Upper lobe of left lung (tissue), 6 donors: ENCODE measurements around the gene RNASE8. TPM values are rescaled to one million over a fixed set of nuclear protein-coding genes. Genes with fewer than 3 reads are reported as not detected.
A peak's percentile ranks its signal among the peaks of the same experiment; 100 is the strongest.

Experiments
- ATAC-seq, 2 donors: fragments of 200-7000 bp; cut with Tn5 transposase; one replicate each; pipeline ENCODE4 v1.9.1; 2022; ENCODE audit warnings: mild to moderate bottlenecking in 2 of 2, moderate library complexity in 2 of 2; ENCODE audit not compliant: low FRiP score in 2 of 2
- DNase-seq, 2 donors: peaks; one replicate each; pipeline ENCODE4 v3.0.0-alpha.2; 2019 to 2020
- H3K27ac ChIP-seq, 4 donors: fragments of 200-600 bp; sonication (generic); one replicate each; pipeline ENCODE4 v1.5.1; 2016 to 2019
- H3K27me3 ChIP-seq, 4 donors: fragments of 200-600 bp; sonication (generic); one replicate each; pipeline ENCODE4 v1.5.1; 2017 to 2019
- H3K36me3 ChIP-seq, 4 donors: fragments of 200-600 bp; sonication (generic); one replicate each; pipeline ENCODE4 v1.5.1; 2016 to 2019
- H3K4me1 ChIP-seq, 4 donors: fragments of 200-600 bp; sonication (generic); one replicate each; pipeline ENCODE4 v1.5.1; 2018 to 2019
- H3K4me3 ChIP-seq, 4 donors: fragments of 200-600 bp; sonication (generic); one replicate each; pipeline ENCODE4 v1.5.1; 2017 to 2019; ENCODE audit warnings: mild to moderate bottlenecking in 2 of 4, moderate library complexity in 1 of 4
- H3K9me3 ChIP-seq, 4 donors: fragments of 200-600 bp; sonication (generic); one replicate each; pipeline ENCODE4 v1.5.1; 2018 to 2019
- CTCF ChIP-seq, 6 experiments: fragments of 450-650 bp in 4 of 6; fragments of 200-600 bp in 2 of 6; sonication (generic) in 2 of 6; IDR thresholded peaks; one replicate each; pipeline ENCODE4 v1.5.1; 2016 to 2019; ENCODE audit warnings: antibody characterized with exemption in 6 of 6
- EP300 ChIP-seq, 4 donors: sonication (generic); formaldehyde crosslinking; IDR thresholded peaks; one replicate each; pipeline ENCODE4 v1.5.1; 2017; ENCODE audit warnings: antibody characterized with exemption in 4 of 4, control low read depth in 2 of 4
- POLR2A ChIP-seq, 4 donors: fragments of 450-650 bp; IDR thresholded peaks; one replicate each; pipeline ENCODE4 v1.5.1; 2016 to 2017; ENCODE audit warnings: antibody characterized with exemption in 4 of 4, mild to moderate bottlenecking in 2 of 4
- POLR2AphosphoS5 ChIP-seq, 2 donors: sonication (generic); formaldehyde crosslinking; IDR thresholded peaks; one replicate each; pipeline ENCODE4 v1.5.1; 2017; ENCODE audit warnings: antibody characterized with exemption in 2 of 2
- WGBS, 2 donors: methylation state at CpG; one replicate each; pipeline ENCODE4 v1.1.5; 2017 to 2018; 5-methylcytosine and 5-hydroxymethylcytosine counted together
- total RNA-seq, 6 donors: library from RNA; depleted of rRNA in 4 of 6; stranded (reverse); fragments of >200 nt in 4 of 6; gene quantifications; one replicate each; pipeline versions ENCODE4 v1.1.0 to v1.2.1, GENCODE V29; 2016 to 2021
- donor health status: DM: no; HTN: no; CAD: no; lungs with moderate emphysema.
- donor health status: DM: no; HTN: yes; CAD: no; lungs with severe emphysema.

RNASE8 gene
- total RNA-seq, 6 donors from 2014 or later: not detected

- WGBS, 2 donors: 51 to 66% methylated on average over 9 of the region's 9 CpGs
- ATAC-seq (no peak), DNase-seq (no peak)
- Histone ChIP-seq H3K36me3 (peaks cover 6 to 50% (median 17%) of the 10 kb centered on the region in 4 donors), H3K4me1 (peaks cover 0 to 5% (median 5%) of the 10 kb centered on the region in 4 donors), H3K4me3 (no peak overlapping the region), H3K9me3 (no peaks in the 10 kb centered on the region), H3K27me3 (no peaks in the 10 kb centered on the region), H3K27ac (no peak overlapping the region)
- TF ChIP-seq EP300 (IDR thresholded peaks at IDR 0.05) (no peak), POLR2AphosphoS5 (IDR thresholded peaks at IDR 0.05) (no peak), POLR2A (IDR thresholded peaks at IDR 0.05) (no peak), CTCF (IDR thresholded peaks at IDR 0.05) (no peak)
These were observed 41.0 kb upstream of the RNASE8 start for GRCh38 chr14:21016413-21017190.

- H3K27ac ChIP-seq: no peak overlapping the region
- ATAC-seq: no peak
- no peaks in the 10 kb centered on the region for H3K27me3 ChIP-seq
- no peaks in the 10 kb centered on the region for H3K9me3 ChIP-seq
- DNase-seq: peak in 1 of 2 donors; percentile 39
- TF ChIP-seq CTCF (IDR thresholded peaks at IDR 0.05): no peak
- TF ChIP-seq EP300 (IDR thresholded peaks at IDR 0.05): no peak
- no peak for TF ChIP-seq POLR2AphosphoS5 (IDR thresholded peaks at IDR 0.05)
- TF ChIP-seq POLR2A (IDR thresholded peaks at IDR 0.05): no peak
- H3K4me1 ChIP-seq: peaks cover 5 to 9% (median 6%) of the 10 kb centered on the region in 4 donors
- H3K4me3 ChIP-seq: no peak overlapping the region
- 73 to 80% methylated on average over 23 to 28 of the region's 28 CpGs for WGBS, 2 donors
- peaks cover 6 to 54% (median 17%) of the 10 kb centered on the region in 4 donors for H3K36me3 ChIP-seq
These were observed 39.9 kb upstream of the RNASE8 start for GRCh38 chr14:21017528-21018245.

- Histone ChIP-seq H3K36me3 (peaks cover 6 to 54% (median 17%) of the 10 kb centered on the region in 4 donors), H3K27me3 (no peaks in the 10 kb centered on the region), H3K9me3 (no peaks in the 10 kb centered on the region), H3K4me3 (no peak overlapping the region), H3K27ac (peak overlapping the region in 1 of 4 donors; percentile 27), H3K4me1 (peaks cover 7 to 13% (median 11%) of the 10 kb centered on the region in 4 donors)
- ATAC-seq (no peak), DNase-seq (no peak)
- WGBS, 2 donors: 92 to 93% methylated on average over 7 of the region's 7 CpGs
- no peak for TF ChIP-seq POLR2A (IDR thresholded peaks at IDR 0.05)
- TF ChIP-seq CTCF (IDR thresholded peaks at IDR 0.05): no peak
- no peak for TF ChIP-seq POLR2AphosphoS5 (IDR thresholded peaks at IDR 0.05)
- no peak for TF ChIP-seq EP300 (IDR thresholded peaks at IDR 0.05)
These were observed 39.3 kb upstream of the RNASE8 start for GRCh38 chr14:21018286-21018685.

- 95 to 99% methylated on average over 3 of the region's 3 CpGs for WGBS, 2 donors
- TF ChIP-seq POLR2AphosphoS5 (IDR thresholded peaks at IDR 0.05): no peak
- TF ChIP-seq POLR2A (IDR thresholded peaks at IDR 0.05): no peak
- TF ChIP-seq EP300 (IDR thresholded peaks at IDR 0.05): no peak
- TF ChIP-seq CTCF (IDR thresholded peaks at IDR 0.05): no peak
- no peak overlapping the region for H3K4me3 ChIP-seq
- DNase-seq (no peak), ATAC-seq (no peak)
- peaks cover 12 to 18% (median 16%) of the 10 kb centered on the region in 4 donors for H3K4me1 ChIP-seq
- no peaks in the 10 kb centered on the region for H3K27me3 ChIP-seq
- H3K27ac ChIP-seq: peak overlapping the region in 1 of 4 donors; percentile 27
- H3K9me3 ChIP-seq: no peaks in the 10 kb centered on the region
- H3K36me3 ChIP-seq: peaks cover 6 to 54% (median 17%) of the 10 kb centered on the region in 4 donors
These were observed 38.8 kb upstream of the RNASE8 start for GRCh38 chr14:21018781-21019180.
